Endothelial cell (in vitro differentiated cells): Measurements from ENCODE around the gene DNAH8. TPM values are rescaled to one million over a fixed set of nuclear protein-coding genes. Genes with fewer than 3 reads are reported as not detected.

Experiments
- DNase-seq: peaks from one replicate; pipeline ENCODE4 v3.0.0; 2021; ENCODE audit warnings: low spot score
- H3K27ac Mint-ChIP-seq: one replicate; pipeline ENCODE4 v1.8.0; 2021; ENCODE audit warnings: mixed read lengths, inconsistent platforms; ENCODE audit not compliant: unreplicated experiment
- H3K27me3 Mint-ChIP-seq: one replicate; pipeline ENCODE4 v1.8.0; 2021; ENCODE audit warnings: mild to moderate bottlenecking, moderate library complexity, mixed read lengths, inconsistent platforms; ENCODE audit not compliant: unreplicated experiment
- H3K36me3 Mint-ChIP-seq: one replicate; pipeline ENCODE4 v1.8.0; 2021; ENCODE audit warnings: mild to moderate bottlenecking, low read depth, mixed read lengths, inconsistent platforms; ENCODE audit not compliant: unreplicated experiment
- H3K4me1 Mint-ChIP-seq: one replicate; pipeline ENCODE4 v1.8.0; 2021; ENCODE audit warnings: mild to moderate bottlenecking, mixed read lengths, inconsistent platforms; ENCODE audit not compliant: unreplicated experiment
- H3K4me3 Mint-ChIP-seq: one replicate; pipeline ENCODE4 v1.8.0; 2021; ENCODE audit warnings: mild to moderate bottlenecking, mixed read lengths, inconsistent platforms; ENCODE audit not compliant: unreplicated experiment
- H3K9me3 Mint-ChIP-seq: one replicate; pipeline ENCODE4 v1.8.0; 2021; ENCODE audit warnings: mixed read lengths, inconsistent platforms; ENCODE audit not compliant: unreplicated experiment
- total RNA-seq: library from RNA; stranded (reverse); fragmentation: NEBNext Ultra II Directional; extraction: Animal tissue kit (Norgen Biotek cat#: 25700); gene quantifications from one replicate; pipeline ENCODE4 v1.2.1, GENCODE V29; 2021; ENCODE audit not compliant: unreplicated experiment
- TF ChIP-seq, protein P1 (sequence below): fragments of 200-600 bp; sonication (generic); IDR thresholded peaks from one replicate; pipeline ENCODE4 v1.5.0; 2021; ENCODE audit warnings: antibody characterized with exemption; ENCODE audit not compliant: unreplicated experiment

The DNAH8 gene
- total RNA-seq, 1 donor from 2014 or later: 0.05 TPM

DNA sequence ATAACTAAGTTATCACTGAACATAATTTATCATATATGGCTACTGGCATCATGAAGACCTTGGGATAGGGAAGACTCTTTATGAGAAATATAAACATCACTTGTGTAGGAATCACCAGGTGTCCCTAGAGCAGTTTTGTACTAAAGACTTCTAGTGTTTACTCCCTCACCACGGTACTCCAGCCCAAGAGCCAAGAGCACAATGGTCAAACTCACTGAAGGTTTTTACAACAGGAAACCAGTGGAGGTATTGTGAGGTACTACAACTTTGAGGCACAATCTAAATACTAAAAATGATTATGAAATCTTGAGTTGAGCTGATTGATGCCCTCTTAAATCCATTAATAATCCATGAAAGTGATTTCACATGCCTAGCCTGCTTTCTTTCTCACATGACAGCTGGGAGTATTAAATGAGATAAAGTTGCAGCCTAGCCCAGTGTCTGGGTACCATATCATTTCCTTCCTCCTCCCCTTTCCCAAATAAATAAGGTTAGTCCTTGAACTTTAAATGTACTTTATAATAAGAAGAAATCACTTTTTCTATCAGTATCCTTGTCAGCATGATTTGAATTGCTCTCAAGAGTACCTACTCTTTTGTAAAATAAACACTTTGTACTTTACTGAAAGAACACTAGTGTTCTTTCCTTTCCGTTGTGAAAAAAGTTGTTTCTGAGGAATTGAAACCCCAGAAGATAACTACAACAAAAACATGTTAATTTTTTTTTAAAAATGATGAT is 38.7 kb upstream of the DNAH8 start:
- no peak overlapping the region for H3K27ac Mint-ChIP-seq
- H3K4me1 Mint-ChIP-seq: peaks cover 16% of the 10 kb centered on the region

DNA sequence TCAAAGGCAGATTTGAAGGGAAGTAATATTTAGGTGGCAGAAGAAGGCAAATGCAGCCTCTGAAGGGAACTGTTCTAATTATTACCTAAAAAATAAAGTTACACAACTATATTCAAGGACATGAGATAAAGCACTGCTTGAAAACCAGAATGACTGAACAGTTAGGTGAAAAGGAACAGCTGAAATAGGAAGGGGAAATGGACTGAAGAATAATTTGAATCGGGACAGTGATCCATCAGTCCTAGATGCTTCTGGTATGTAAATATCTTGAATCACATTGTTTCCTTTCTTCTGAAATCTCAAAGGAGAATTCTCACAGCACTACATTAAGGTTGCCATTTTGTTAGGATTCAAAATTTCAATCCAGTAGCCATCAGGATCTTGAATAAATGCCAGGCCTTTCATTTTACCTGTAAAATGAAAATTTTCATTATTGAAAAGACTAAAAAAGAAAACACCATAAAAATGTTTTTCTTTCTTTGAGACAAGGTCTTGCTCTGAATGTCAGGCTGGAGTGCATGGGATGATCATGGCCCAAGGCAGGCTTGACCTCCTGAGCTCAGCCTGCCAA is 38.1 kb upstream of the DNAH8 start:
- TF ChIP-seq, protein P1, sequence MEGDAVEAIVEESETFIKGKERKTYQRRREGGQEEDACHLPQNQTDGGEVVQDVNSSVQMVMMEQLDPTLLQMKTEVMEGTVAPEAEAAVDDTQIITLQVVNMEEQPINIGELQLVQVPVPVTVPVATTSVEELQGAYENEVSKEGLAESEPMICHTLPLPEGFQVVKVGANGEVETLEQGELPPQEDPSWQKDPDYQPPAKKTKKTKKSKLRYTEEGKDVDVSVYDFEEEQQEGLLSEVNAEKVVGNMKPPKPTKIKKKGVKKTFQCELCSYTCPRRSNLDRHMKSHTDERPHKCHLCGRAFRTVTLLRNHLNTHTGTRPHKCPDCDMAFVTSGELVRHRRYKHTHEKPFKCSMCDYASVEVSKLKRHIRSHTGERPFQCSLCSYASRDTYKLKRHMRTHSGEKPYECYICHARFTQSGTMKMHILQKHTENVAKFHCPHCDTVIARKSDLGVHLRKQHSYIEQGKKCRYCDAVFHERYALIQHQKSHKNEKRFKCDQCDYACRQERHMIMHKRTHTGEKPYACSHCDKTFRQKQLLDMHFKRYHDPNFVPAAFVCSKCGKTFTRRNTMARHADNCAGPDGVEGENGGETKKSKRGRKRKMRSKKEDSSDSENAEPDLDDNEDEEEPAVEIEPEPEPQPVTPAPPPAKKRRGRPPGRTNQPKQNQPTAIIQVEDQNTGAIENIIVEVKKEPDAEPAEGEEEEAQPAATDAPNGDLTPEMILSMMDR: no peak
- Mint-ChIP-seq H3K4me3 (no peak overlapping the region), H3K4me1 (peaks cover 16% of the 10 kb centered on the region), H3K27me3 (peaks cover 3% of the 10 kb centered on the region), H3K27ac (no peak overlapping the region), H3K36me3 (peaks cover 40% of the 10 kb centered on the region), H3K9me3 (no peaks in the 10 kb centered on the region)
- no peak for DNase-seq

More for the DNA sequence above, 38.7 kb upstream of the DNAH8 start:
- TF ChIP-seq, protein P1: no peak
- H3K4me3 Mint-ChIP-seq: no peak overlapping the region
- no peak for DNase-seq
- no peaks in the 10 kb centered on the region for H3K9me3 Mint-ChIP-seq
- peaks cover 40% of the 10 kb centered on the region for H3K36me3 Mint-ChIP-seq
- peaks cover 3% of the 10 kb centered on the region for H3K27me3 Mint-ChIP-seq

DNA sequence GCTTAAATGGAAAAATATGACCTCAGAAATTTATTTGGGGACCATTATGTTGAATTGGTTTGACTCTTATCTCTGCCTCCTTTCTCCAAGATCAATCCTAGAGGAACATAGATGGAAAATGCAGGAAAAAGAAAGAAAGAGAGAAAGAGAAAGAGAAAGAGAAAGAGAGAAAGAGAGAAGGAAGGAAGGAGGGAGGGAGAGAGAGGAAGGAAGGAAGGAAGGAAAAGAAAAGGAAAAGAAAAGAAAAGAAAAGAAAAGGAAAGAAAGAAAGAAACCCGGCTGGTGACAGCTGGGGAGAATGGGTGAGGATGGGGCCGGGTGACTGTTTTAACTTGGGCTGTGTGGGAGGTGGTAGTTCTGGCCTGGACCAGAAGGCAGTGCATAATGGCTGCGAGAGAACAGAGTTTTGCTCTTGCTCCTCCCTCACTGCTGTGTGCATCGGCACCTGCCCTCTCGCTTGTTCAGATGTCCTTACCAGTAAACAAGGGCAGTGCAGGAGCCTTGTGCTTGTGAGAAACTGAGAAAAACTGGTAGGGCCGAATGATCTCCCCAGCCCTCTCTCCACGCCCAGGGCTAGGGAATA is 36.8 kb upstream of the DNAH8 start:
- H3K27me3 Mint-ChIP-seq: peaks cover 3% of the 10 kb centered on the region
- H3K36me3 Mint-ChIP-seq: peaks cover 46% of the 10 kb centered on the region
- H3K4me1 Mint-ChIP-seq: peaks cover 13% of the 10 kb centered on the region
- H3K27ac Mint-ChIP-seq: no peak overlapping the region
- DNase-seq: no peak
- no peaks in the 10 kb centered on the region for H3K9me3 Mint-ChIP-seq
- TF ChIP-seq, protein P1: no peak
- no peak overlapping the region for H3K4me3 Mint-ChIP-seq

DNA sequence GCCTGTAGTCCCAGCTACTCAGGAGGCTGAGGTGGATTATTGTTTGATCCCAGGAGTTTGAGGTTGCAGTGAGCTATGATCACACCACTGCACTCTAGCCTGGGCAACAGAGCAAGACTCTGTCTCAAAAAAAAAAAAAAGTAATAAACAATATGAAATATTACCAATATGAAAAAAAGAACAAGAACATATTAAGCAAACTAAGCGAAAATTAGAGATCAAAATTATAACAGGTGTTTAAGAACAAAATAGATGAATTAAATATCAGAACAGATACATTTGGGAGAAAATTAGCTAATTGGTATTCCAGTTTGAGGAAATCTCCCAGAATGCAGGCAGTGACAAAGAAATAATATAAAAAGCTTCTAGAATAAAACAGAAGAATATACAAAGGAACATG is 35.4 kb upstream of the DNAH8 start:
- Mint-ChIP-seq H3K36me3 (peaks cover 36% of the 10 kb centered on the region), H3K4me1 (peaks cover 5% of the 10 kb centered on the region), H3K27ac (no peak overlapping the region), H3K4me3 (no peak overlapping the region), H3K9me3 (no peaks in the 10 kb centered on the region), H3K27me3 (no peaks in the 10 kb centered on the region)
- no peak for DNase-seq
- TF ChIP-seq, protein P1: no peak

DNA sequence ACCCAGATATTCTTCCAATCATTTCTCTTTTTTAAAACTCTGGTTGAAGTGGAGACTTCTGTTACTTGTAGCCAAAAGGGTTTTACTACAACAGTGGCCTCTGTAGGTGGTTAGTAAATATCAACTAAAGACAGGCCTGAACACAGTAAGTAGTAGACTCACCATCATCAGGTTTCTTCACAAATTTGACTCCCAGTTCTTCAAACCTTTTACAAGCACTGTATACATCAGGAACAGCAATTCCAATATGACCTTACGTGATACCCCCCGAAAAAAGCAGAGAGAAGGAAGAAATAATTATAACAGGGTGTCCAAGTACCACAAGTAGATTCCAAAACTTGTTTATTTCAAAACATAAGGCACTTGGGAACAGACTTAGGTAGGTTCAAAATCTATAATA is 33.3 kb upstream of the DNAH8 start:
- TF ChIP-seq, protein P1: no peak
- H3K27me3 Mint-ChIP-seq: no peaks in the 10 kb centered on the region
- peaks cover 5% of the 10 kb centered on the region for H3K4me1 Mint-ChIP-seq
- no peak overlapping the region for H3K27ac Mint-ChIP-seq
- no peak overlapping the region for H3K4me3 Mint-ChIP-seq
- H3K36me3 Mint-ChIP-seq: peaks cover 17% of the 10 kb centered on the region
- DNase-seq: no peak
- no peaks in the 10 kb centered on the region for H3K9me3 Mint-ChIP-seq
